ENCODE results near the gene NUTF2. TPM values are rescaled to one million over a fixed set of nuclear protein-coding genes. Genes with fewer than 3 reads are reported as not detected.

NUTF2 gene
- total and polyA plus RNA-seq, 4 donors: 49.7 to 164 (median 101) TPM

- DNase-seq (peak in 2 of 3 donors; percentile 20 to 26), ATAC-seq (ENCODE audit: insufficient read depth, low FRiP score) (peak; percentile 59)
- Histone ChIP-seq H3K9ac (ENCODE audit: insufficient read depth in 1 of 2, low read length in 2 of 2) (peak within 1 kb of the TSS; percentile 70 to 84), H3K27me3 (ENCODE audit: control insufficient read depth in 3 of 3, insufficient read depth in 3 of 3, low read length in 2 of 3) (no peaks in the 10 kb centered on the region), H3K4me3 (peak within 1 kb of the TSS; percentile 78), H3K4me1 (ENCODE audit: control insufficient read depth in 5 of 5, insufficient read depth in 5 of 5, low read length in 5 of 5) (peaks cover 20 to 43% (median 24%) of the 10 kb centered on the region in 5 donors), H3K9me3 (ENCODE audit: control insufficient read depth in 4 of 4, insufficient read depth in 3 of 4, low read length in 3 of 4) (no peaks in the 10 kb centered on the region), H3K36me3 (ENCODE audit: control insufficient read depth in 4 of 4, insufficient read depth in 4 of 4, low read length in 4 of 4) (peaks cover 0 to 4% (median 3%) of the 10 kb centered on the region in 4 donors), H3K27ac (ENCODE audit: low read depth in 1 of 2, low read length in 1 of 2) (peak within 1 kb of the TSS; percentile 93 to 97)
- TF ChIP-seq, protein P1, sequence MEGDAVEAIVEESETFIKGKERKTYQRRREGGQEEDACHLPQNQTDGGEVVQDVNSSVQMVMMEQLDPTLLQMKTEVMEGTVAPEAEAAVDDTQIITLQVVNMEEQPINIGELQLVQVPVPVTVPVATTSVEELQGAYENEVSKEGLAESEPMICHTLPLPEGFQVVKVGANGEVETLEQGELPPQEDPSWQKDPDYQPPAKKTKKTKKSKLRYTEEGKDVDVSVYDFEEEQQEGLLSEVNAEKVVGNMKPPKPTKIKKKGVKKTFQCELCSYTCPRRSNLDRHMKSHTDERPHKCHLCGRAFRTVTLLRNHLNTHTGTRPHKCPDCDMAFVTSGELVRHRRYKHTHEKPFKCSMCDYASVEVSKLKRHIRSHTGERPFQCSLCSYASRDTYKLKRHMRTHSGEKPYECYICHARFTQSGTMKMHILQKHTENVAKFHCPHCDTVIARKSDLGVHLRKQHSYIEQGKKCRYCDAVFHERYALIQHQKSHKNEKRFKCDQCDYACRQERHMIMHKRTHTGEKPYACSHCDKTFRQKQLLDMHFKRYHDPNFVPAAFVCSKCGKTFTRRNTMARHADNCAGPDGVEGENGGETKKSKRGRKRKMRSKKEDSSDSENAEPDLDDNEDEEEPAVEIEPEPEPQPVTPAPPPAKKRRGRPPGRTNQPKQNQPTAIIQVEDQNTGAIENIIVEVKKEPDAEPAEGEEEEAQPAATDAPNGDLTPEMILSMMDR (IDR thresholded peaks at IDR 0.05; ENCODE audit: control extremely low read depth, extremely low read depth): no peak
- WGBS, 2 donors: 0 to 1% methylated on average over 37 to 62 of the region's 62 CpGs
These were observed 530 bp downstream of the NUTF2 start, which contains the start of gene CENPT for GRCh38 chr16:67847064-67847861. TSS of gene CENPT (minus strand) at chr16:67847693. CDS start at chr16:67833859, 13,834 bp downstream.

- H3K36me3 ChIP-seq (ENCODE audit: control insufficient read depth in 4 of 4, insufficient read depth in 4 of 4, low read length in 4 of 4): peaks cover 0 to 4% (median 2%) of the 10 kb centered on the region in 4 donors
- WGBS, 2 donors: 88 to 93% methylated on average over 11 of the region's 11 CpGs
- peaks cover 20 to 40% (median 24%) of the 10 kb centered on the region in 5 donors for H3K4me1 ChIP-seq (ENCODE audit: control insufficient read depth in 5 of 5, insufficient read depth in 5 of 5, low read length in 5 of 5)
- ATAC-seq (ENCODE audit: insufficient read depth, low FRiP score) (no peak), DNase-seq (no peak)
- no peak overlapping the region for H3K4me3 ChIP-seq
- H3K9ac ChIP-seq (ENCODE audit: insufficient read depth in 1 of 2, low read length in 2 of 2): peak overlapping the region; percentile 70 to 84
- no peaks in the 10 kb centered on the region for H3K9me3 ChIP-seq (ENCODE audit: control insufficient read depth in 4 of 4, insufficient read depth in 3 of 4, low read length in 3 of 4)
- TF ChIP-seq, protein P1 (IDR thresholded peaks at IDR 0.05; ENCODE audit: control extremely low read depth, extremely low read depth): no peak
- no peaks in the 10 kb centered on the region for H3K27me3 ChIP-seq (ENCODE audit: control insufficient read depth in 3 of 3, insufficient read depth in 3 of 3, low read length in 2 of 3)
- peak overlapping the region in 1 of 2 donors; percentile 97 for H3K27ac ChIP-seq (ENCODE audit: low read depth in 1 of 2, low read length in 1 of 2)
These were observed 1.4 kb downstream of the NUTF2 start for GRCh38 chr16:67848118-67848517.

GRCh38 chr16:67853670-67854069 is 6.9 kb downstream of the NUTF2 start:
- ATAC-seq (ENCODE audit: insufficient read depth, low FRiP score) (no peak), DNase-seq (no peak)
- WGBS, 2 donors: 98 to 100% methylated on average over 3 of the region's 3 CpGs
- H3K4me1 ChIP-seq (ENCODE audit: control insufficient read depth in 5 of 5, insufficient read depth in 5 of 5, low read length in 5 of 5): peaks cover 0 to 29% (median 11%) of the 10 kb centered on the region in 5 donors
- peaks cover 0 to 6% (median 2%) of the 10 kb centered on the region in 4 donors for H3K36me3 ChIP-seq (ENCODE audit: control insufficient read depth in 4 of 4, insufficient read depth in 4 of 4, low read length in 4 of 4)
- no peaks in the 10 kb centered on the region for H3K27me3 ChIP-seq (ENCODE audit: control insufficient read depth in 3 of 3, insufficient read depth in 3 of 3, low read length in 2 of 3)
- H3K27ac ChIP-seq (ENCODE audit: low read depth in 1 of 2, low read length in 1 of 2): no peak overlapping the region
- no peak overlapping the region for H3K4me3 ChIP-seq
- no peaks in the 10 kb centered on the region for H3K9me3 ChIP-seq (ENCODE audit: control insufficient read depth in 4 of 4, insufficient read depth in 3 of 4, low read length in 3 of 4)
- TF ChIP-seq, protein P1 (IDR thresholded peaks at IDR 0.05; ENCODE audit: control extremely low read depth, extremely low read depth): no peak
- no peak overlapping the region for H3K9ac ChIP-seq (ENCODE audit: insufficient read depth in 1 of 2, low read length in 2 of 2)

All from lung (tissue), 12 donors.